NCI-H2171 treated with DMSO at 0.1 percent for 48 hours (cell line): ENCODE measurements around the gene TAAR6.
"Not testable (repeated sequence)": the region's sequence is repeated elsewhere in the genome, so short reads cannot be mapped to it uniquely, and the experiment has no call there.

ENCODE experiments used
- DNase-seq: peaks from one replicate; lab custom pipeline; 2025; lab: John Stamatoyannopoulos, UW

The TAAR6 gene

GRCh38 chr6:132590362-132590761 is 20.2 kb downstream of the TAAR6 start:
- DNase-seq = no peak

- DNase-seq = no peak
These were observed 22.7 kb downstream of the TAAR6 start for GRCh38 chr6:132592855-132593254.

GRCh38 chr6:132596201-132596600 is 26.1 kb downstream of the TAAR6 start:
- DNase-seq = no peak

GRCh38 chr6:132598473-132598872 is 28.4 kb downstream of the TAAR6 start:
- DNase-seq = no peak

GRCh38 chr6:132600900-132601299 is 30.8 kb downstream of the TAAR6 start:
- not testable (repeated sequence) for DNase-seq

GRCh38 chr6:132604635-132605152 is 34.6 kb downstream of the TAAR6 start:
- DNase-seq = no peak

GRCh38 chr6:132607544-132608233 is 37.6 kb downstream of the TAAR6 start:
- DNase-seq = no peak

- no peak for DNase-seq
These were observed 41.5 kb downstream of the TAAR6 start for GRCh38 chr6:132611616-132612015.

- no peak for DNase-seq
These were observed 42.5 kb downstream of the TAAR6 start for GRCh38 chr6:132612449-132613108.

GRCh38 chr6:132614554-132614953 is 44.4 kb downstream of the TAAR6 start:
- DNase-seq = no peak

- DNase-seq = no peak
These were observed 46.6 kb downstream of the TAAR6 start for GRCh38 chr6:132616677-132617076.
